ENCODE results near the gene PGRMC2. TPM values are rescaled to one million over a fixed set of nuclear protein-coding genes. Genes with fewer than 3 reads are reported as not detected.

PGRMC2 gene
- total and polyA plus RNA-seq, 2 of the 8 experiments (the other 6 are each of a cell fraction or from before 2014, with no cell fraction given): 9.5 to 85.3 TPM

DNA sequence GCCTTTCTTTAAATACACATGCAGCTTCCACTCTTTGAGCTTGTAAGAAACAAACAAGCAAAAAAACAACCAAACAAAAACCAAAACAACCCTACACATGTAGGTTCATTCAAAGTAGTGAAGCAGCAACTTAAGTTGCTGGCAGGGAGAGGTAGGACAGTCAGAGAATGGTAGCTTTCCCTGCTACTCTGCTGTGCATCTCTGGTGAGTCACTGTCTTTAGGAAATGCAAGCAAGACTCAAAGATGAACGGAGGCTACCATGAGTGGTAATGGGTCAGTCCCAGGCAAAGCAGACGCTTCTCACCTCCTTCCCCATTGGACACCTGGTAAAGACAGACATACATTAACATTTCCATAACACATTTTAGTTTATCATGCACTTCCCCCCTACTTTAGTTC, 43.2 kb downstream of the PGRMC2 start (continued):
- TF ChIP-seq CHD7 (IDR thresholded peaks at IDR 0.05; ENCODE audit: insufficient replicate concordance, low read length): no peak
- TF ChIP-seq KDM5A (IDR thresholded peaks at IDR 0.05; ENCODE audit: low read length): no peak
- TF ChIP-seq JUN (IDR thresholded peaks at IDR 0.05; ENCODE audit: low read depth, low read length): no peak
- TF ChIP-seq CREB1 (IDR thresholded peaks at IDR 0.05): no peak
- TF ChIP-seq SIRT6 (IDR thresholded peaks at IDR 0.05; ENCODE audit: low read length): no peak
- TF ChIP-seq SIX5 (IDR thresholded peaks at IDR 0.05; ENCODE audit: low read depth, low read length): no peak
- TF ChIP-seq TAF7 (optimal IDR thresholded peaks at IDR 0.05; ENCODE audit: borderline replicate concordance, low read depth, low read length): no peak
- no peak for TF ChIP-seq EZH2 (IDR thresholded peaks at IDR 0.05; ENCODE audit: low read depth, low read length, severe bottlenecking)
- TF ChIP-seq SP4 (IDR thresholded peaks at IDR 0.05; ENCODE audit: low read length): no peak
- no peak for TF ChIP-seq EP300 (IDR thresholded peaks at IDR 0.05; ENCODE audit: borderline replicate concordance in 1 of 2, low read depth in 2 of 2, low read length in 2 of 2)
- TF ChIP-seq KDM1A (IDR thresholded peaks at IDR 0.05; ENCODE audit: borderline replicate concordance, low read length): no peak
- no peak for TF ChIP-seq SUZ12 (IDR thresholded peaks at IDR 0.05; ENCODE audit: low read length)
- TF ChIP-seq NANOG (IDR thresholded peaks at IDR 0.05; ENCODE audit: insufficient read depth, low read depth, low read length, poor library complexity, severe bottlenecking): no peak
